ENCODE data around the gene ELL. TPM values are rescaled to one million over a fixed set of nuclear protein-coding genes. Genes with fewer than 3 reads are reported as not detected.

ELL gene
- total RNA-seq, 4 donors from 2014 or later = 21.8 to 30.8 (median 27.3) TPM

DNA sequence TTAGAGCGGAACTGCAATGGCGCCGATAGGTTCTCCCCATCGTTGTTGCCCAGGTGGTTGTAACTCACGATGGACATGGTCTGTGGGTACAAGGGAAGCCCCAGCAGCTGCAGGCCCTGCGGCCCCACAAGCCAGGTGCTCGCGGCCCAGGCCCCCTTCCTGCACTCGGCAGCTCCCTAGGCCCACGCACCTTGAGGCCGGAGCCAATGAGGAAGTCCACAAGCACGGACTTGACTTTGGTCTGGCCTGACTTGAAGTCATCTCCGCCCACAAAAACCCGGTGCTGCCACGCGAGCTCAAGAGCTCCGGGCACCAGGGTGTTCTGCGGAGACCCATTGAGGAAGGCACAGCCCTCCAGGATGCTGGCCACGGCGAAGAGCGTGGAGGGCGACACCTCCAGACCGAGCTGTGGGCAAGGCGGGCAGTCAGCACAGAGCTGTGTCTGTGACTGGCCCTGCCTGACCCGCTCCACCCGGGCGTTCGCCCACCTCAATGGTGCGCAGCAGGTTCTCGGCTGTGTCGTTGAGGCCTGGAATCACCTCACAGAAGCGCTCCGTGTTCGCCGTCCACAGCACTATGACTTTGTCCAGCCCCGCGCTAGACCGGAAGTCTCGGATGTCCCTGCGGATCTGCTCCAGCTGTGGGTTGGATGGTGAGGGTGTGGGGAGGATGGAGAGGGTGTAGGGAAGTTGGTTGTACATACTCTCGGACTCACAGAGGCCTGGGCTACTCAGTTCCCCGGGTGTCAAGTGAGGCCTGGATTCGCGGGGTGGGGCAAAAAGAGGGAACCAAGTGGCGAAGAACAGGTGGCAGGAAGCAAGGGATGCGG, 85.8 kb downstream of the ELL start:
- H3K4me3 ChIP-seq = peak overlapping the region in 3 of 4 donors; percentile 55 to 63 (median 61)
- DNase-seq (no peak), ATAC-seq (no peak)
- in situ Hi-C loops (cut with MboI; ENCODE audit: low sequenced_read_pairs in 4 of 4) = no loop called here
- H3K36me3 ChIP-seq = no peaks in the 10 kb centered on the region
- H3K9me3 ChIP-seq = no peaks in the 10 kb centered on the region
- peaks cover 13 to 19% (median 19%) of the 10 kb centered on the region in 3 donors for H3K27me3 ChIP-seq
- intact Hi-C loops (cut with DNase I; ENCODE audit: low total_unique reads) = no loop called here
- H3K4me1 ChIP-seq = peaks cover 7 to 19% of the 10 kb centered on the region in 2 donors
- peak overlapping the region in 3 of 4 donors; percentile 13 to 67 (median 59) for H3K27ac ChIP-seq
- TF ChIP-seq, protein P1, sequence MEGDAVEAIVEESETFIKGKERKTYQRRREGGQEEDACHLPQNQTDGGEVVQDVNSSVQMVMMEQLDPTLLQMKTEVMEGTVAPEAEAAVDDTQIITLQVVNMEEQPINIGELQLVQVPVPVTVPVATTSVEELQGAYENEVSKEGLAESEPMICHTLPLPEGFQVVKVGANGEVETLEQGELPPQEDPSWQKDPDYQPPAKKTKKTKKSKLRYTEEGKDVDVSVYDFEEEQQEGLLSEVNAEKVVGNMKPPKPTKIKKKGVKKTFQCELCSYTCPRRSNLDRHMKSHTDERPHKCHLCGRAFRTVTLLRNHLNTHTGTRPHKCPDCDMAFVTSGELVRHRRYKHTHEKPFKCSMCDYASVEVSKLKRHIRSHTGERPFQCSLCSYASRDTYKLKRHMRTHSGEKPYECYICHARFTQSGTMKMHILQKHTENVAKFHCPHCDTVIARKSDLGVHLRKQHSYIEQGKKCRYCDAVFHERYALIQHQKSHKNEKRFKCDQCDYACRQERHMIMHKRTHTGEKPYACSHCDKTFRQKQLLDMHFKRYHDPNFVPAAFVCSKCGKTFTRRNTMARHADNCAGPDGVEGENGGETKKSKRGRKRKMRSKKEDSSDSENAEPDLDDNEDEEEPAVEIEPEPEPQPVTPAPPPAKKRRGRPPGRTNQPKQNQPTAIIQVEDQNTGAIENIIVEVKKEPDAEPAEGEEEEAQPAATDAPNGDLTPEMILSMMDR (IDR thresholded peaks at IDR 0.05 in 4 of 5, conservative IDR thresholded peaks at IDR 0.05 in 1 of 5) = no peak
- TF ChIP-seq POLR2A (IDR thresholded peaks at IDR 0.05) = no peak

DNA sequence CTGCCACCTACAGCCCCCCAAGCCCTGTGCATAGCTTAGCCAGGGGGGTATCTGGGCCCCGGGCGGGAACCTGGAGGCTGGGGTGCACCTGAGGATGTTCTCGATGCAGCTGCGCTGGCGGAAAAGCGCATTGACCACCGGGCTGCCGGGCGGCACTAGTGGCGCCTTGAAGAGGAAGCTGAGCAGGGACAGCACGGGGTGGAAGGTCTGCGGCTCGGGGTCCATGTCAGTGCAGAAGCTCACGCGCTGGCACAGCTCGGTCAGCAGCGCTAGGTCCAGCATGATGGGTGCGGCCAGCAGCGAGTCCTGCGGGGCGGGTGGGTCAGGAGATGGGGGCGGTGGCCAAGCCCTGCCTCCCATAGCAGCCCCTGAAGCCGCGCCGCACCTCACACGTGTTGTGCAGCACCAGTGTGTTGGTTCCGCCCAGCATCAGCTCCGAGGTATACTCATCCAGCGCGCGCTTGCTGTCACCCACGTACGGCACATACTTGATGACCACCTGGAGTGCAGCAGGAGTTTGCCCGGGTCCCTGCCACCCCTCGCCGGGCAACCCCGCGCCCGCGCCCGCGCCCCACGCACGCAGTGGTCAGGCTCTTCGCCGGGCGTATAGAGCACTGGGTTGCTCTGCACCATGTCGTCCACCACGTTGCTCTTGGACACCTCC, 86.6 kb downstream of the ELL start:
- Histone ChIP-seq H3K4me1 (peaks cover 7 to 19% of the 10 kb centered on the region in 2 donors), H3K27me3 (peaks cover 13 to 19% (median 19%) of the 10 kb centered on the region in 3 donors), H3K4me3 (no peak overlapping the region), H3K9me3 (no peaks in the 10 kb centered on the region), H3K36me3 (no peaks in the 10 kb centered on the region), H3K27ac (no peak overlapping the region)
- intact Hi-C loops (cut with DNase I; ENCODE audit: low total_unique reads) = no loop called here
- no peak for ATAC-seq
- in situ Hi-C loops (cut with MboI; ENCODE audit: low sequenced_read_pairs in 4 of 4) = no loop called here
- no peak for DNase-seq
- TF ChIP-seq, protein P1 (IDR thresholded peaks at IDR 0.05 in 4 of 5, conservative IDR thresholded peaks at IDR 0.05 in 1 of 5) = no peak
- no peak for TF ChIP-seq POLR2A (IDR thresholded peaks at IDR 0.05)

DNA sequence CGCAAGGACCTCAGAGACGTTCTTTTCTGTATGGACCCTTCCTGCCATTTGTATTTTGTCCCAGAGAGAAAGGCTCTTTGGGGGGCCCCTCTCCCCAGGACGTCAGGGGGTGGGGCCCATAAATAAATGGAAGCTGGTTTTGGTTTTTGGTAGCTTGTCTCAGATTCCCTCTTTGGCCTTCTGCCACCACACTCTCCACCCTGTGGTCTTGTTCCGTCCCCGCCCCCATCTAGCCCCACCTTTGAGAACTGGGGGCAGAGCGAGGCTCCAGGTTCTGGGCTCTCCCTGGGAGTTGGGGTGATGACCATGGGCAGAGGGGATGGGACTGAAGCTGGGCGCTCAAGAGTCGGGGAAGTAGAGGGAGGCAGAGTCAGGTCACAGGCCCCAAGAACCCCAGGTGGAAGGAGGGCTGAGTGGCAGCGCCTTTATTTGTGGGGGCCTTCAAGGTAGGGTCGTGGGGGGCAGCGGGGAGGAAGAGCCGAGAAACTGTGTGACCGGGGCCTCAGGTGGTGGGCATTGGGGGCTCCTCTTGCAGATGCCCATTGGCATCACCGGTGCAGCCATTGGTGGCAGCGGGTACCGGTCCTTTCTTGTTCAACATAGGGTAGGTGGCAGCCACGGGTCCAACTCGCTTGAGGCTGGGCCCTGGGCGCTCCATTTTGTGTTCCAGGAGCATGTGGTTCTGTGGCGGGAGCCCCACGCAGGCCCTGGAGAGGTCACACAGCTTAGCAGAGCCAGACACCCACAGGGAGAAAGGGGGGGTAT, 87.3 kb downstream of the ELL start:
- ATAC-seq (no peak), DNase-seq (no peak)
- no peaks in the 10 kb centered on the region for H3K36me3 ChIP-seq
- H3K4me1 ChIP-seq = peaks cover 7 to 21% of the 10 kb centered on the region in 2 donors
- TF ChIP-seq, protein P1 (IDR thresholded peaks at IDR 0.05 in 4 of 5, conservative IDR thresholded peaks at IDR 0.05 in 1 of 5) = no peak
- no peak for TF ChIP-seq POLR2A (IDR thresholded peaks at IDR 0.05)
- H3K9me3 ChIP-seq = no peaks in the 10 kb centered on the region
- in situ Hi-C loops (cut with MboI; ENCODE audit: low sequenced_read_pairs in 4 of 4) (no loop called here), intact Hi-C loops (cut with DNase I; ENCODE audit: low total_unique reads) (no loop called here)
- H3K27me3 ChIP-seq = peaks cover 13 to 19% (median 19%) of the 10 kb centered on the region in 3 donors
- H3K27ac ChIP-seq = peak overlapping the region in 1 of 4 donors; percentile 31
- no peak overlapping the region for H3K4me3 ChIP-seq

DNA sequence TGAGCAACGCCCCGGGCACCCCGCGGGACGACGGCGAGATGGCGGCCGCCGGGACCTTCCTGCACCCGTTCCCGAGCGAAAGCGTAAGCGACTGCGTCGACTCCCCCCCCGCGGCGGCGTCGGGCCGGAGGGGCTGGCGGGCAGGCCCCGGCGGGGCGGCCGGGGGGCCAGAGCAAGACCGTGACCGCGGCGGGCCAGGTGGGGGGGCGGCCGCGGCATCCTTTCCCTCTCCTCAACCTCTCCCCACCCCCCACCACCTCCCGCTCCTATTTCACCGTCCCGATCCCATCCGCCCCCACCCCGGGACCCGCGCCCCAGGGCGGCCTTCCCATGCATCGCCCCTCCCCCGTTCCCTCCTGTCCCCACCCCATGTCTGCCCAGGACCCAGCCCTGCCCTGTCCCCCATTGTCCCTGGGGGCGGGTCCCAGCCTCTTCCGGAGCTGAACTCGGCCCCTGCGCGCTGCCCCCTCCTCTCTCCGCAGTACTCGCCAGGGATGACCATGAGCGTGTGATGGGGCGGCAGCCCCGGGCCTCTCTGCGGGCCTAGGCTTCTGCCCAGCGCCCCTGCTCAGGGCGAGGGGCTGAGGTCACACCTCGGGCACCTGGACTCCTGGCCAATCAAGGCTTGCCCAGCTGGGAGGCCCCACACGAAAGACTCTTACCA, 88.0 kb downstream of the ELL start:
- H3K36me3 ChIP-seq = no peaks in the 10 kb centered on the region
- peak overlapping the region in 2 of 4 donors; percentile 44 for H3K4me3 ChIP-seq
- in situ Hi-C loops (cut with MboI; ENCODE audit: low sequenced_read_pairs in 4 of 4) = no loop called here
- H3K9me3 ChIP-seq = no peaks in the 10 kb centered on the region
- H3K27me3 ChIP-seq = peaks cover 7 to 18% (median 18%) of the 10 kb centered on the region in 3 donors
- H3K27ac ChIP-seq = peak overlapping the region in 2 of 4 donors; percentile 31 to 47
- no peak for ATAC-seq
- TF ChIP-seq, protein P1 (IDR thresholded peaks at IDR 0.05 in 4 of 5, conservative IDR thresholded peaks at IDR 0.05 in 1 of 5) = no peak
- TF ChIP-seq POLR2A (IDR thresholded peaks at IDR 0.05) = no peak
- peaks cover 7 to 28% of the 10 kb centered on the region in 2 donors for H3K4me1 ChIP-seq
- DNase-seq = no peak
- intact Hi-C loops (cut with DNase I; ENCODE audit: low total_unique reads) = no loop called here
